Measurements from ENCODE around the gene TNIP2.
"Not testable (repeated sequence)": the region's sequence is repeated elsewhere in the genome, so short reads cannot be mapped to it uniquely, and the experiment has no call there.

TNIP2 gene

GRCh38 chr4:2767705-2768074 is 11.6 kb upstream of the TNIP2 start:
- no peak for DNase-seq

- no peak for DNase-seq
Measured at GRCh38 chr4:2767046-2767704, 11.0 kb upstream of the TNIP2 start.

- no peak for DNase-seq
Measured at GRCh38 chr4:2765832-2766526, 9.8 kb upstream of the TNIP2 start.

- DNase-seq, result no peak
Measured at GRCh38 chr4:2763511-2763967, 7.4 kb upstream of the TNIP2 start.

GRCh38 chr4:2762486-2763370 is 6.6 kb upstream of the TNIP2 start:
- DNase-seq, result not testable (repeated sequence)

- DNase-seq, result no peak
Measured at GRCh38 chr4:2762048-2762447, 5.9 kb upstream of the TNIP2 start.

GRCh38 chr4:2761035-2761923 is 5.1 kb upstream of the TNIP2 start:
- DNase-seq, result no peak

- DNase-seq, result no peak
Measured at GRCh38 chr4:2757426-2757825, 1.3 kb upstream of the TNIP2 start.

GRCh38 chr4:2756691-2757350 is 685 bp upstream of the TNIP2 start:
- no peak for DNase-seq

GRCh38 chr4:2754848-2755819 is 1.0 kb downstream of the TNIP2 start:
- no peak for DNase-seq

- DNase-seq, result no peak
Measured at GRCh38 chr4:2753436-2753835, 2.7 kb downstream of the TNIP2 start.

- no peak for DNase-seq
Measured at GRCh38 chr4:2750719-2751605, 5.2 kb downstream of the TNIP2 start.

GRCh38 chr4:2746891-2747695 is 9.0 kb downstream of the TNIP2 start:
- DNase-seq, result no peak

- no peak for DNase-seq
Measured at GRCh38 chr4:2745981-2746806, 9.9 kb downstream of the TNIP2 start.

- no peak for DNase-seq
Measured at GRCh38 chr4:2745516-2745915, 10.6 kb downstream of the TNIP2 start.

GRCh38 chr4:2744576-2745270 is 11.4 kb downstream of the TNIP2 start:
- no peak for DNase-seq
